ENCODE results near the gene BHLHE40.
A peak's percentile ranks its signal among the peaks of the same experiment; 100 is the strongest.

BHLHE40 gene

GRCh38 chr3:5021116-5022092 is 42.2 kb downstream of the BHLHE40 start:
- DNase-seq (ENCODE audit: low read depth), result peak; percentile 46
- TF ChIP-seq, protein P1, sequence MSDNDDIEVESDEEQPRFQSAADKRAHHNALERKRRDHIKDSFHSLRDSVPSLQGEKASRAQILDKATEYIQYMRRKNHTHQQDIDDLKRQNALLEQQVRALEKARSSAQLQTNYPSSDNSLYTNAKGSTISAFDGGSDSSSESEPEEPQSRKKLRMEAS (IDR thresholded peaks at IDR 0.05; ENCODE audit: low read depth, low read length), result no peak
- TF ChIP-seq POLR2A (IDR thresholded peaks at IDR 0.05; ENCODE audit: extremely low read depth, insufficient read length) (no peak), MYC (IDR thresholded peaks at IDR 0.05; ENCODE audit: low read depth, low read length) (no peak)
- TF ChIP-seq, protein P2, sequence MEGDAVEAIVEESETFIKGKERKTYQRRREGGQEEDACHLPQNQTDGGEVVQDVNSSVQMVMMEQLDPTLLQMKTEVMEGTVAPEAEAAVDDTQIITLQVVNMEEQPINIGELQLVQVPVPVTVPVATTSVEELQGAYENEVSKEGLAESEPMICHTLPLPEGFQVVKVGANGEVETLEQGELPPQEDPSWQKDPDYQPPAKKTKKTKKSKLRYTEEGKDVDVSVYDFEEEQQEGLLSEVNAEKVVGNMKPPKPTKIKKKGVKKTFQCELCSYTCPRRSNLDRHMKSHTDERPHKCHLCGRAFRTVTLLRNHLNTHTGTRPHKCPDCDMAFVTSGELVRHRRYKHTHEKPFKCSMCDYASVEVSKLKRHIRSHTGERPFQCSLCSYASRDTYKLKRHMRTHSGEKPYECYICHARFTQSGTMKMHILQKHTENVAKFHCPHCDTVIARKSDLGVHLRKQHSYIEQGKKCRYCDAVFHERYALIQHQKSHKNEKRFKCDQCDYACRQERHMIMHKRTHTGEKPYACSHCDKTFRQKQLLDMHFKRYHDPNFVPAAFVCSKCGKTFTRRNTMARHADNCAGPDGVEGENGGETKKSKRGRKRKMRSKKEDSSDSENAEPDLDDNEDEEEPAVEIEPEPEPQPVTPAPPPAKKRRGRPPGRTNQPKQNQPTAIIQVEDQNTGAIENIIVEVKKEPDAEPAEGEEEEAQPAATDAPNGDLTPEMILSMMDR (IDR thresholded peaks at IDR 0.05; ENCODE audit: low read depth, low read length), result no peak
- no peak overlapping the region for H3K4me3 ChIP-seq (ENCODE audit: low read depth, low read length)

- TF ChIP-seq POLR2A (IDR thresholded peaks at IDR 0.05; ENCODE audit: extremely low read depth, insufficient read length) (no peak), MYC (IDR thresholded peaks at IDR 0.05; ENCODE audit: low read depth, low read length) (no peak)
- TF ChIP-seq, protein P1 (IDR thresholded peaks at IDR 0.05; ENCODE audit: low read depth, low read length), result no peak
- TF ChIP-seq, protein P2 (IDR thresholded peaks at IDR 0.05; ENCODE audit: low read depth, low read length), result no peak
- H3K4me3 ChIP-seq (ENCODE audit: low read depth, low read length), result no peak overlapping the region
- no peak for DNase-seq (ENCODE audit: low read depth)
These were observed 43.1 kb downstream of the BHLHE40 start for GRCh38 chr3:5022187-5022965.

DNA sequence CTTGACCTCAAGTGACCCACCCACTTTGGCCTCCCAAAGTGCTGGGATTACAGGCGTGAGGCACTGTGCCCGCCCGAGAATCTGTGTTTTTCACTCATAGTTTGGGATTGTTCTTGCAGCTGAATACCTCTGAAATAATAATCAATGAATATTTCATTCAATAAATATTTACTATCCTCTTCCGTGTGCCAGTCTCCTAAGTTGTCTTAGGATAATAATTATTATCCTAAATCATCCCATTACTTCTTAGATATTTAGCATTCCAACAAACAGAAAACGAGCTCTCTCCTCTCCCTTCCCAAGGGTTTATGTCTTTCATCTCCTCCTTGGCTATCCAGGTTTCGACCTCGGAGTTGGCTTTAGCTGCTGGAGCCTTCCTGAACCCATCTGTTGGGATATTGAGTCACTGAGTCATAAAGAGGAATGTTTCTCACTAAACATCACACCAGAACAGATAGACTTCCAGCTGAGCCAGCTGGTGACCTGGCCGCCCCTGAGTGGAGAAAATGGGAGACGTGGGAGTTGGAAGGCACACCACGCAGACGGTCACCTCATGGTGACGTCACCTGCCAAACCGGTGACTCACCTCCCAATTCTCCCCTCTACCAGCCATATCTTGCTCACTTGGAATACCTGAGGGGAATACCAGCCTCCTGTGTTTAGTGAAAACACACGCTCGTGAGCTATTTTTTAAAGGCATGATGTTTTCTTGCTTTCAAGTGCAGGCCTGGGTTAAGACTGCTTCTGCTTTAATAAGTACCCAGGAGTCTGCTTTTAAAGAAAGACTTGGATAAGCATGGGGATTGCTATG is 43.9 kb downstream of the BHLHE40 start:
- no peak overlapping the region for H3K4me3 ChIP-seq (ENCODE audit: low read depth, low read length)
- TF ChIP-seq, protein P2 (IDR thresholded peaks at IDR 0.05; ENCODE audit: low read depth, low read length), result no peak
- TF ChIP-seq MYC (IDR thresholded peaks at IDR 0.05; ENCODE audit: low read depth, low read length), result no peak
- TF ChIP-seq POLR2A (IDR thresholded peaks at IDR 0.05; ENCODE audit: extremely low read depth, insufficient read length), result no peak
- TF ChIP-seq, protein P1 (IDR thresholded peaks at IDR 0.05; ENCODE audit: low read depth, low read length), result no peak
- DNase-seq (ENCODE audit: low read depth), result no peak

DNA sequence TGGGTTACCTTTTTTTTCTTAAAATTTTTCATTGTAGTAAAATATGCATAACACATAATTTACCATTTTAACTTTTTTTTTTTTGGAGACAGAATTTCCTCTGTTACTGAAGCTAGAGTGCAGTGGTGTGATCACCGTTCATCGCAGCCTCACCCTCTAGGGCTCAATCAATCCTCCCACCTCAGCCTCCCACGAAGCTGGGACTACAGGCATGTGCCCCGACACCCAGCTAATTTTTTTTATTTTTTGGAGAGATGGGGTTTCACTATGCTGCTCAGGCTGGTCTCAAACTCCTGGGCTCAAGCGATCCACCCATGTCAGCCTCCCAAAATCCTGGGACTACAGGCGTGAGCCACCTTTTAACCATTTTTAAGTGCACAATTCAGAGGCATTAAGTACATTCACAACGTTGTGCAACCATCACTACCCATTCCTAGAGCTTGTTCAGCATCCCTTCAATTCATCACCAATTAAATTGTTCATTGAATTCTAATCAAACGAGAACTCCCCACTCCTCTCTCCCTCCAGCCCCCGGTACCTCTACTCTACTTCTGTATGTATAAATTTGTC is 44.6 kb downstream of the BHLHE40 start:
- TF ChIP-seq, protein P1 (IDR thresholded peaks at IDR 0.05; ENCODE audit: low read depth, low read length), result no peak
- no peak for TF ChIP-seq POLR2A (IDR thresholded peaks at IDR 0.05; ENCODE audit: extremely low read depth, insufficient read length)
- TF ChIP-seq, protein P2 (IDR thresholded peaks at IDR 0.05; ENCODE audit: low read depth, low read length), result no peak
- TF ChIP-seq MYC (IDR thresholded peaks at IDR 0.05; ENCODE audit: low read depth, low read length), result no peak
- no peak overlapping the region for H3K4me3 ChIP-seq (ENCODE audit: low read depth, low read length)
- DNase-seq (ENCODE audit: low read depth), result no peak

- no peak overlapping the region for H3K4me3 ChIP-seq (ENCODE audit: low read depth, low read length)
- no peak for DNase-seq (ENCODE audit: low read depth)
- TF ChIP-seq, protein P1 (IDR thresholded peaks at IDR 0.05; ENCODE audit: low read depth, low read length), result no peak
These were observed 46.8 kb downstream of the BHLHE40 start for GRCh38 chr3:5026046-5026362.
